NCI-H2029 treated with DMSO at 0.1 percent for 48 hours (cell line): ENCODE measurements around the gene CORO7.

Experiments used
- DNase-seq: peaks from one replicate; lab custom pipeline; 2025; lab: John Stamatoyannopoulos, UW

CORO7 gene

DNA sequence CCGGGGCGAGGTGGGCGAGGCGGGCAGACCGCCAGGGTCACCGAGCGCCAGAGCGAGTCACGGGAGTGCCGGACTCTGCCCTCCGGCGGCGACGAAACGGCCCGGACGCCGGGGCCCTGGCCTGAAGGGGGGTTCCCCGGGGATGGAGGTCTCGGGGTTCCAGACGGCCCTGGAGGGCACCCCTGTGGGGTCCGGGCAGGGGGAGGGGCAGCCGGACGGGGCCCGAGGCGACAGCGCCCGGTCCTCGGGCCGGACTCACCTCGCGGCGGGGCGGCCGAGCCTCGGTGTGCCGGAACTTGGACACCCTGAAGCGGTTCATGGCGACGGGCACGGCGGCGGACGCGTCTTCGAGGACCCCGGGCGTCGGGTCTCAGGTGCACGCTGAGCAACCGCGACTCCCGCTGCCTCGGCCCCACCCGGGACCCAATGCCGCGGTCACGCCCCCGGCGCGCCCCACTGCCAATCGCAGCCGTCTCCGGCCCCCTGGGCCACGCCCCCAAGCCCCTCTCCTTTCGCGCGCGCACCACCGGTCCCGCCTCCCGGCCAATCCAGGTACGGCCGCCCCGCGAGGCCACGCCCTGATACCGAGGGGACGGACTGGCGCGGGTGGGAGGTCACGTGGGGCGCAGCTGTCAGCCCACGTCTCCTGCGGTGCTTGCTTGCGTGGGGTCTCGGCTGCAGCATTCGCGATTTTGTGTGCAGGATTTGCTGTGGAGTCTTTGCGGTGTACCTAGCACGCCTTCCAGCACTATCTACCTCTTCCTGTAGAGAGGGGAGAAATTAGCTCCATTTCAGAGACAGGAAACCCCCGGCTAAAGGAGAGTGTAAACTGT lies at the start of gene CORO7:
TSS of gene CORO7 (minus strand) at position 397 of the 833 bp plus-strand sequence. CDS start at position 319, 78 bp downstream.
- peak; percentile 58 for DNase-seq

DNA sequence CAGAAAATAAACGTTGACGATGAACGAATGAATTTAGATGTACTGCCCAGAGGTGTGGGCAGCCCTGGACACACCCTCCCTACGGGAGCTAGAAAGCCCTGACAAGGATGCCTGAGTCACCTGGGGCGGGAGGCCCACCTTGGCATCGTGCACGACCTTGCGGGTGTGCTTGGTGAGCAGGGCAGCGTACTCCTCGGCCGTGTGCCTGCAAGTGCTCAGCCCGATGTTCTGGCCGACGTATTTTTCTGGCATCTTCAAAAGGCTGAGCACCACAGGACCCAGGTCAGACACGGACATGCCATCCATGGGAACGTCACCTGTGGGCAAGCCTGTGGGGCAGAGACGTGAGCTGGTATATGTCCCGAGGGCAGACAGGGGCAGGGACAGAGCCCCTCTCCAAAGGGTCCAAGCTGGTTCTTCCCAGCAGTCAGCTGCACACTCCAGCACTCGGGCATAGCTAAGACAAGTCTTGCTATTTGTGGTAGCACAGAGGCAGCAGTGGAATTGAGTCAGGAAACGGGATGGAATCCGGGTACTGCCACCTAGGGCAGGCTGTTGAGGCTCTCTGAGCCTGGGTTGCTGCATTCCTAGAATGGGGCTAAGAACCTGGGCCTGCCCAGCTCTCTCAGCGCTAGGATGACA lies 47.2 kb upstream of the CORO7 start:
- DNase-seq = no peak

DNA sequence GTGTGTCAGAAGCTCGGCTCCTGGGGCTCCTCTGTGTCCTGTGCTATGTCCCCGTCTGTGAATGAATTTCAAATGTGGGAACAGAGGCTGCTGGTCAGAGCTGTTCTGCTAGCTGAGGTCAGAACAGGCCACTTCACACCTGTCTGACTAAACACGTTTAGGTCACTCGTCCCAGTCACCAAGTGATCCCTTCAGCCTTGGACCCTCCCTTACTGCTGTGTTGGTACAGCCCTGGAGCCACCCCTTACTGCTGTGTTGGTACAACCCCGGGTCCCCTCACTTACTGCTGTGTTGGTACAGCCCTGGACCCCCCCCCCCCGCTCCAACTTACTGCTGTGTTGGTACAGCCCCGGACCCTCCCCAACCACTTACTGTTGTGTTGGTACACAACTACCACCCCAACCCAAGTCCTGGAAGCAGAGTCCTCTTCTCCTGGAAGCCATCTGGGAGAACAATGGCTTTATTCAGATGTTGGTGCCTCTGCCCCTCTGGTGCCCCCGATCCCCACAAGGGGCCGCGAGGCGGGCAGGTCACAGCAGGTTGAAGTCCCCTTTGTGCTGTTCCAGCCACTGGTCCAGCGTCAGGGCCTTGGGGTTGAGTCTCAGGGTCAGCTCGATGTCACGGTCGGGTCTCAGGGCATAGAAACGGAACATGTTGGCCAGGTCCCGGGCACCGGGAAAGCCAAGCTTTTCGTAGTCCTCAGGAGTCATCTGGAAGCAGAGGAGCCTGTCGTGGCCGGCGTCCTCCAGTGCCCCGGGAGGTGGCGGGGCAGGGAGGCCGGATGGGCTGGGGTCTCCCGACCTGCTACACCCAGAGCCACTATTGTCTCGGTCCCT lies 45.1 kb upstream of the CORO7 start:
- no peak for DNase-seq

DNA sequence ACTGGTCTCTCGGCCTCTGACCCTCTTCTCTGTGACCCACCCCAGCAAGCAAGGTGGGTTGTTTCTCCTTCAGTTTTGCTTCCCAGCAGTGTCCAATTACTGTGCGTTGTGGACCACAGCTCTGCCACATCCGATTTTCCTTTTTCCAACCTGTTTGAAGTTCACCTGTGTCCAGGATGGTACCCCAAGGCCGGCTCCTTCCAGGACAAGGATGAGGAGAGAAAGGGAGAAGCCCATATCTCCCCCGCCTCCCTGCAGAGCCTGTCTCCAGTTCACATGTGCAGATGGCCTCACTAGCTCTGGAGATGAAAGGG lies 44.5 kb upstream of the CORO7 start:
- no peak for DNase-seq

DNA sequence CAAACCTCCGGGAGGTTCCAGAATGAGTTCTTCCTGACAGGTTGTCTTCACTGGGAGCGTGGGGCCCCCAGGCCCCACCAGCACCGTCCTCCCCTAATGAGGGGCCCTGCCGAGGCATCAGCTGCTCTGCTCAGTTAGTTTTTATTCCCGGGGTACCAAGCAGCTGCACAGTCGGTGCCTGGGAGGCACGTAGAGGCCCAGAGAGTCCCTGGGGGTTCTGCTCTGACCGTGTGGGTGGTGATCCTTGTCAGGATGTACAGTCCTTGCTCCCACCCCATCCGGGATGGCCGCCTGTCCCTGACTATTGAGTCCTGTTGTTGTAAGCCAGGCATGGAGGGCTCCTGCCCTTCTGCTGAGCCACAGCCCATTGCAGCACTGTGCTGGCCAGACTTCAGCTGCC lies 39.6 kb upstream of the CORO7 start:
- DNase-seq = no peak

DNA sequence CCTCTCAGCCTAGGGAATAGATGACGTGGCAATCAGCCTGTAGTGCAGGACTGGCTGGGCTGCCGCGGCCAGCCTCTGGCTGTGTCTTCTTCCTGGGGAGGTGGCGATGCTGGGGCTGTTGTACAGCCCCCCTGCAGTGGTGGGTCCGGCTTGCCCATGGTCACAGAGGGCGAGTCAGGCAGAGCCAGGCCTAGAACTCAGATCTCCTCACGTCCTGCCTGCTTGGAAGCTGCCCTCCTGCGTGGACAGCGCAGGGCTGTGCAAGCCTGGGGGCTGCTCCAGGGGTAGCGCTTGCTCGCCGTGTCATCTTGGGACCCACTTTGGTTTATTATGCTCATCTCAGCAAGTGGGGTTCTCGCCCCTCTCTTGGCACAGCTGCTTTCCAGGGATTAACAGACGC lies 38.7 kb upstream of the CORO7 start:
- DNase-seq = no peak

DNA sequence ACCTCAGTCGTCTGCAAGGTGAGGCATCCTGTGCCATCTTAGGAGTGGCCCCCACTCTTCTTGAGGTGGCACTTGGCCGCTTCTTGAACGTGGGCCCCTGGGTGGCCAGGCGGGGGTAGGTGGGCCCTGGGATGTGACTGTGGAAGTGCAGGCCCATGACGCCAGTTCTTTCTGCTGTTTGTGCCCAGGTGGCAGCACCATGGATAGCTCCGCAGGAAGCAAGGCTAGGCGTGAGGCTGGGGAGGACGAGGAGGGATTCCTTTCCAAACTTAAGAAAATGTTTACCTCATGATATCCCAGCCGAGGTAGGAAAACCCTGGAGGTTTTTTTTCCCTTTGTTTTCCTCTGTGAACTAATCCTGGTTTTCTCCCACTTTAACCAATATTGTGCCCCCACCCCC lies 38.2 kb upstream of the CORO7 start:
- no peak for DNase-seq

DNA sequence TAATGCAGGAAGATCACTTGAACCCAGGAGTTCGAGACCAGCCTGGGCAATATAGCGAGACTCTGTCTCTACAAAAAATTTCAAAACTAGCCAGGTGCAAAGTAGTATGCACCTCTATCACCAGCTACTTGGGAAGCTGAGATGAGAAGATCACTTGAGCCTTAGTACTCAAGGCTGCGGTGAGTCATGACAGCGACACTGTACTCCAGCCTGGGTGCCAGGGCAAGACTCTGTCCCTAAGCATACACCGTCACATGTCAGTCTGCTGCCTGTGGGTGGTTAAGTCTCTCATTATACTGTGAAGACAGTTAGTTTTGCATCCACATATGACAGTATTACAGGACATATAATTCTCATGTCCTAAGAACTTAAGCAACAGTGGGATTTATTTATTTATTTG lies 36.3 kb upstream of the CORO7 start:
- DNase-seq = no peak

DNA sequence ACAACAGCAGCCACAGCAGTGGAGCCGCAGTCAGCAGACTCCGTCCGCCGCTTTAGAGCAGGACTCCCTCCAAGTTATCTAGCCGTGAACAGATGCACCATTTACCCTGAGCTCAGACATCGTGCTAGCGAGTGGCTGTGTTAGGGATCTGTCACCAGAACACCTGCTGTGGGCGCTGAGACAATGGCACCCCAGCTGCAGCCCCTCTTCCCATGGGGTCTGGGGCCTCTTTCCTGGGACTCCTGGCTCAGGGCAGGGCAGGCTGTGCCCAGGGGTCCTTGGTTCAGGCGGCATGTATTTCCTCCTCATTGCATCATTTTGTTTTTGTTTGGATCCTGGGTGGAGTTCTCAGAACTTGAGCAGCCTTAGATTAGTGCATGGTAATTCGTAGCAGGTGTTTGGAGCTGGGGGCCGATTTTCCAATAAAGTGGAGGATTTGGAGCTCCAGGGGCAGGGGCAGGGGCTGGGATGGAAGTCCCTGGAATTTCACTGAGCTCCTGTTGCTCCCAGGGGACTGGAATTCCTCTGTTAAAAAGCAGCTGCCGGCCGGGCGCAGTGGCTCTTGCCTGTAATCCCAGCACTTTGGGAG lies 34.6 kb upstream of the CORO7 start:
- no peak for DNase-seq

DNA sequence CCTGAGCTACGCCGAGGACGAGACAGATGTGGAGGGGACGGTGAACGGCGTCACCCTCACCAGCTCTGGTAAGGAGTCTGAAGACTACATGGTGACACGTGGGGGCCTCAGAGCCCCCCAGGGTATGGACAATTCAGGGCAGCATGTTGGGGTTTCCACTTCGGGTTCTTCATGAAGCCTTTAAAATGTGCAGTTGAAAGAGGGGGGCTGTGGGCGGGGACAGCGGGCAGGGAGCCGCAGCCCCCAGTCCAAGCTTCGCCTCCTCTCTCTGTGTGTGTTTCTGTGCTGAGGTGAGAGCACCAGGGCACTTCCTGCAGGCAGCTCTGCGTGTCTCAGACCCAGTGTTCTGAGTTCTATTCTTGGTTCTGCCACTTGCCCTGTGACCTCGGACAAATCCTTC lies 34.0 kb upstream of the CORO7 start:
- no peak for DNase-seq

DNA sequence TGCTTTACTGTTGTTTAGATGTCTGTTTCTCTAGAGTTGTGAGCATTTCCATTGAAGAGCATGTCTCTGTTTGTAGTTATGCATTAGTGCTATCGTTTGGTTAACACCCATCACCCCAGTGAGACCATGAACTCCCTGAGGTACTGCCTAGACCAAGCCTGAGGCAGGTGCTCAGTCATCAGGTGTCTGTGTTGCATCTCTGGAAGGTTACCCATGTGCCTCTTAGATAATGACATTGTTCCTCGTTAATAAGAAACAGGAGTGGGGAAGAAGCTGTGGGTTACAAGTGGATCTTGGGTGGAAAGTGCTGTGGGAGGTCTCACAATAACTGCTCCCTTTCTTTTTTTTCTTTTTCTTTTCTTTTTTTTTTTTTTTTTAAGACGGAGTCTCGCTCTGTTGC lies 27.6 kb upstream of the CORO7 start:
- DNase-seq = no peak

DNA sequence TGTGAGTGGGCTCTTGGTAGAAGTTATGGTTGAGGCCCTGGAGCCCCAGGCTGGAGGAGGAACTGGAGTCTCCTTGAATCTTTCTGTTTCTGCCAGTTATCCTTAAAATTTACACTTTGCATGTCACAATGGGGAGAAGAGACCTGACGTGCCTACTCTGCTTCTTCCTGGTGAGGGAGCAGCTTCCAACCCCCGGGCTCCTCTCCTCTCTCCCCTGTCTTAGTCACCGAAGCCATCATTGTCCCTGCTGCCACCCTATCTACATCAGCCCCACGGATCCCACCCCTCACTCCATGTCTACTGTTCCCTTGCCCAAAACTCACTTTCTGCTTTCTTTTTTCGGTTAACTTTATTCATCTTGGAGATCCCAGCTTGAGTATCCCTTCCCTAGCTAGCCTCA lies 26.9 kb upstream of the CORO7 start:
- DNase-seq = no peak

DNA sequence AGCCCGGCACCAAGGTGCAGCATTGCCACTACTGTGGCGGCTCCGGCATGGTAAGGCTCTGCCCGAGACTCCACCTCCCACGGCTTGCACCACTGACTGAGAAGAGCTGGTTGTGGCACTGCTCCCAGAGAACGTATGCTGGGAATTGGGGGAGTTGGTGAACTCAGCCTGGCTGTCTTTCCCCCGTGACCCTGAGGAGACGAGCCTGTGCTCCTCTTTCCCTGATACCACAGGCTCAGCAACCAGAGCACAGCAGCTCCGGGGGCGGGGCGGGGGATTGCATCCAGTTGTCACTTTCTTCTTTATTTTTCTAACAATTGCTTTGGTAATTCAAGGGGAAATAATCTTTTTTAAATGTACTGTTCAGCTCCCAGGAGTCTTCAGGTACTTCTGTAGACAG lies 26.0 kb upstream of the CORO7 start:
- no peak for DNase-seq

DNA sequence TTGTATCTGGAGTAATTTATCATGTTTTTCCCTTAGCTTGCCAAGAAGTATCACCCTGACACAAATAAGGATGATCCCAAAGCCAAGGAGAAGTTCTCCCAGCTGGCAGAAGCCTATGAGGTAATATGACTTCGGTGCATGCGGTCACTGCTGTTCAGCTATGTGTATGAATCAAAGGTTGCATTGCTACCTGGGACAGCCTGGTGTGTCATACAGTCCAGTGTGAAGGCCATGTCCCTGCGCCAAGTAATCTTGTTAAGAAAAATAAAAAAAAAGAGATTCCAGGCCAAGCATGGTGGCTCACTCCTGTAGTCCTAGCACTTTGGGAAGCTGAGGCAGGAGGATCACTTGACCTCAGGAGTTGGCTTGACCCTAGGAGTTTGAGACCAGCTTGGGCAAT lies 21.0 kb upstream of the CORO7 start:
- no peak for DNase-seq

DNA sequence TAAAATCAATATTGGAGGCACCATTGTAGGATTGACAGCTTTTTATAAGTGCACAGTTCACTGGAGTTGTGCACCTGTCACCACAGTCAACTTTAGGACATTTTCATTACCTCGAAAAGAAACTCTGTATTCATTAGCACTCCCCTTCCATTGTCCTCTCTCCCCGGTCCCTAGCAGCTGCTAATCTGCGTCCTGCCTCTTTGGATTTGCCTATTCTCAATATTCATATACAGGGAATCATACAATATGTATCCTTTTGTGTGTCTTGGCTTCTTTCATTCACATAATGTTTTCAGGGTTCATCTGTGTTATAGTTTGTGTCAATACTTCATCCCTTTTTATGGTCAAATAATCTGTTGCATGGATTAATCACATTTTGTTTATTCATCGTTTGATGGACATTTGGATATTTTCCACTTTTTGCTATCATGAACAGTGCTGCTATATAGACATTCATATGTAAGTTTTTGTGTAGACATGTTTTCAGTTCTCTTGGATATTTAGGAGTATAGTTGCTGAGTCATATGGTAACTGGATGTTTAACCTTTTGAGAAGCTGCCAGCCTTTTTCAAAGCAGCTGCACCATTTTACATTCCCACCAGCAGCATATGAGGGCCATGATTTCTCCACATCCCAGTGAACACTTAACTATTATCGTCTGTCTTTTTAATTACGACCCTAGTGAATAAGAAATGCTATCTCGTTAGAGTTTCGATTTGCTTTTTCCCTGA lies 19.1 kb upstream of the CORO7 start:
- DNase-seq = no peak

DNA sequence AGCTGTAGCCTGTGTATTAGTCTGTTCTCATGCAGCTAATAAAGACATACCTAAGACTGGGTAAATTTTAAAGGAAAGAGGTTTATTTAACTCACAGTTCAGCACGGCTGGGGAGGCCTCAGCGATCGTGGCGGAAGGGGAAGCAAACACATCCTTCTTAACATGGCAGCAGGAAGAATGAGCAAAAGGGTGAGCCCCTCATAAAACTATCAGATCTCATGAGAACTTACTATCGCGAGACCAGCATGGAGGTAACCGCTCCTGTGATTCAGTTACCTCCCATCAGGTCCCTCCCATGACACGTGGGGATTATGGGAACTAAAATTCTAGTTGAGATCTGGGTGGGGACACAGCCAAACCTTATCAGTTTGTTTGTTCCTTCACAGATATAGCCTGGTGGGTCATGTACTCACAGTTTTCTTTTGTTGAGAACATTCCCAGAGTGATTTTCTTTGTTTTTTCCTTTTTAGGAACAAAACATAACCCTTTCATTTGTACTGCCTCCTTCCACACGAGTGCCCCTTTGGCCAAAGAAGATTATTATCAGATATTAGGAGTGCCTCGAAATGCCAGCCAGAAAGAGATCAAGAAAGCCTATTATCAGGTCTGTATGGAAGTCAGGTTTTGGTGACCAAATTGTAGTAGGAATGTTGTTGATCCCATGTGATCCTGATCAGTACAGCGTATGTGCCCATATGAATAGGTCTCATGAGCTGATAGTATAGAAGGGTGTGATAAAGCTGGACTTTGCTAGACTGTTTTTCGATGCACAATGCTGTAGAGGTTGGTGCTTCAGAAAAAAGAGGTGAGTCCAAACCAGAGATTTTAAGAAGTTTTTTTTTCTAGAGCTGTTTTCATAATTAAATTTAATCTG lies 17.8 kb upstream of the CORO7 start:
- no peak for DNase-seq

DNA sequence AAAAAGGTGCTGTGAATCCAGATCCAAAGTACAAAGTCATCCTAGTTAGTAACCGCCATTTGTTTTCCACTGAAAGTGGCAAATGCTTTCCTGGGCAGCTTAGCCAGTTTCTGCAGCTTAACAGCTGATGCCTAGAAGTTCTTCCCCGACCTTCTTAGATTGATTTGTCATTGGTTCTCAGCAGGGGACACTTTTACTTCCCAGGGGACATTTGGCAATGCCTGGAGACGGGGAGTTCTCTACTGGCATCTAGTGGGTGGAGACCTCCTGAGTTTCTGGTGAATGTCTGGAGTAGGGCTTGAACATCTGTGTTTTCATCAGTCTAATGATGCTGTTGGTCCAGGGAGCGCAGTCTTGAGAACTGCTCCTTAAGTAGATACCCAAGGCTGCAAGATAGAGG lies 16.8 kb upstream of the CORO7 start:
- DNase-seq = no peak

DNA sequence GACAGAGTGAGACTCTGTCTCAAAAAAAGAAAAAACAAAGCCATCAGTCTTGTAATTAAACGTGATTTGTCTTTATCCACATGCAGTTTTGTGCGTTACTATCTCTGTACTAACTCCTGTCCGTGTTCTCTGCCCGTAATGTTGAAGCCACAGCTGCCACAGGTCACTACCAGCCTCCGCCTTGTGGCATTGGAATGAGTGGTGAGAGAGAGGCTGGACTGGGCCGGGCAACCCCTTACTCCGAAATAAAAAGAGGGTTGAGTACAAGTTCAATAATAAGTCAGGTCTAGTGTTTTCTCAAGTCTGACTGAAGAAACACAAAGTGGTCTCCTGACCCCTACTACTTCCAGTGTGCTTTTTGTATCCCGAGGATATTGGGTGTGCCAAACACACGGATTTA lies 14.6 kb upstream of the CORO7 start:
- DNase-seq = no peak

DNA sequence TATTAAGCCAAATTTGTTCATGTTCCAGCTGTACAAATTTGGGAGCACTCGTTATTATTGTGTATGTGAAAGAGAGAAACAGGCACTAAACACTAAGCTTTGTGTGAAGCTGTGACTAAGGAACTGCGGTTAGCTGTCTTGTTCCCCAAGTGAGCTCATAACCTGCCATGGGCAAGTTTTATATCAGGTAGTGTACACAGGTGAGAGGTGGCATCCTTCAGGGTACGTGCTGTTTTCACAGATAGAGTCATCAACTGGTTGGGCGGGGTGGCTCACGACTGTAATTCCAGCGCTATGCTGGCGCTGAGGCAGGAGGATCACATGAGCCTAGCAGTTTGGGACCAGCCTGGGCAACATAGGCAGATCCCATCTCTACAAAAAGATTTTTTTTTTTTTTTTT lies 12.1 kb upstream of the CORO7 start:
- no peak for DNase-seq

DNA sequence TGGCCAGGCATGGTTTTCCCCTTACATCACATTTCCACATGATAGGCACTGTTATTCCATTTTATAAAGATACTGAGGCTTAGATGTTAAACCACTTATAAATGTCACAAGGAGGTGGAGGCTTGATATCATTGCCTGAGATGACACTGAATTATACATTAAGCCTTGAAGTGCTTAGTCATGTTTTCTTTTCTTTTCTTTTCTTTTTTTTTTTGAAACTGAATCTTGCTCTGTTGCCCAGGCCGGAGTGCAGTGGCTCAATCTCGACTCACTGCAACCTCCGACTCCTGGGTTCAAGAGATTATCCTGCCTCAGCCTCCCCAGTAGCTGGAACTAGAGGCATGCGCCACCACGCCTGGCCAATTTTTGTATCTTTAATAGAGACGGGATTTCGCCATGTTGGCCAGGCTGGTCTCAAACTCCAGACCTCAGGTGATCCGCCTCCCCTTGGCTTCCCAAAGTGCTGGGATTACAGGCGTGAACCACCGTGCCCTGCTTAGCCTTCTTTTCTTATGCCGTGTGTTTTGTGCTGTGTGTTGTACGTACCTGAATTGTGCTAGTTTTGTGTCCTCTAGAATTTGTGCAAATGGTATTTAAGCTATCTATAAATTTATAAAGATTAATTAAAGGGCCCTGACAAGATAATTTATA lies 10.5 kb upstream of the CORO7 start:
- DNase-seq = no peak
